ENCODE data around the gene CRADD.

DNA sequence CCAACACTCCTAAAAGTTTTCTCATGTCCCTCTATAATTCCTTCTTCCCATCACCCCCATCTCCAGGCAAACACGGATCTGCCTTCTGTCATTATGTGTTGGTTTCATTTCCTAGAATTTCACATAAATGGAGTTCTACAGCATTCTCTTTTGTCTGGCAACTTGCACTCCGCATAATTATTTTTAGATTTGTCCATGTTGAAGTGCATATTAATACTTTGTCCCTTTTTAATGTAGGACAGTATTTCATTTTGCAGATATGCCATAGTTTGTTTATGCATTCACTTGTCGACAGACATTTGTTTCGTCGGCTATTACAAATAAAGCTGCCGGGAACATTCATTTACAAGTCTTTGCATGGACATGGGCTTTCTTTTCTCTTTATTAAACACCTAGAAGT lies 150.0 kb downstream of the CRADD start:
- TF ChIP-seq POLR2A (IDR thresholded peaks at IDR 0.05; ENCODE audit: low read length) = no peak
- no peak for TF ChIP-seq GATA1 (IDR thresholded peaks at IDR 0.05; ENCODE audit: low read depth, low read length)
